MCF 10A (cell line): ENCODE measurements around the gene THAP9. TPM values are rescaled to one million over a fixed set of nuclear protein-coding genes. Genes with fewer than 3 reads are reported as not detected.
A peak's percentile ranks its signal among the peaks of the same experiment; 100 is the strongest.

Experiments used
- BruUV-seq: library from RNA; stranded (reverse); fragments of 400-500 nt; replicated peaks from 2 replicates; lab custom pipeline; 2021; lab: Mats Ljungman, UMichigan
- CTCF ChIA-PET: fragments of 300-600 bp; sonication (Branson Sonifier 250); formaldehyde crosslinking; extraction: SDS; loops from one replicate; lab custom pipeline; 2021; ENCODE audit warnings: antibody characterized with exemption, inconsistent platforms; lab: Yijun Ruan, JAX
- POLR2A ChIA-PET: fragments of 300-600, 350-650 bp; sonication (Branson Sonifier 250); formaldehyde crosslinking; extraction: SDS; loops from one replicate; lab custom pipeline; 2020; ENCODE audit warnings: antibody characterized with exemption, inconsistent platforms; lab: Yijun Ruan, JAX
- DNase-seq: peaks from one replicate; pipeline ENCODE4 v3.0.0-alpha.2; 2018; ENCODE audit not compliant: unreplicated experiment
- H3K27ac Mint-ChIP-seq: one replicate; pipeline ENCODE4 v1.8.0; 2022; ENCODE audit warnings: mild to moderate bottlenecking, low read depth, mixed read lengths; ENCODE audit not compliant: unreplicated experiment
- H3K27me3 Mint-ChIP-seq: one replicate; pipeline ENCODE4 v1.8.0; 2022; ENCODE audit warnings: mixed read lengths; ENCODE audit not compliant: insufficient read depth, unreplicated experiment
- H3K36me3 Mint-ChIP-seq: one replicate; pipeline ENCODE4 v1.8.0; 2022; ENCODE audit warnings: mild to moderate bottlenecking, moderate library complexity, mixed read lengths; ENCODE audit not compliant: insufficient read depth, unreplicated experiment
- H3K4me1 Mint-ChIP-seq: one replicate; pipeline ENCODE4 v1.8.0; 2022; ENCODE audit warnings: mixed read lengths; ENCODE audit not compliant: insufficient read depth, unreplicated experiment
- H3K4me3 Mint-ChIP-seq: one replicate; pipeline ENCODE4 v1.8.0; 2022; ENCODE audit warnings: mild to moderate bottlenecking, moderate library complexity, mixed read lengths; ENCODE audit not compliant: unreplicated experiment
- H3K9me3 Mint-ChIP-seq: one replicate; pipeline ENCODE4 v1.8.0; 2022; ENCODE audit warnings: mixed read lengths; ENCODE audit not compliant: unreplicated experiment
- intact Hi-C: fragments of 100-400 bp; cut with micrococcal nuclease; formaldehyde crosslinking; loops from 2 replicates; pipeline ENCODE4 v1.14.1; 2022
- total RNA-seq: library from RNA; stranded (reverse); gene quantifications from 2 replicates; pipeline ENCODE4 v1.2.3, GENCODE V29; 2022
- TF ChIP-seq, protein P1 (sequence below): fragments of 200-600 bp; IDR thresholded peaks from one replicate; pipeline ENCODE4 v1.8.0; 2022; ENCODE audit warnings: antibody characterized with exemption, mild to moderate bottlenecking; ENCODE audit not compliant: unreplicated experiment

The THAP9 gene
- total RNA-seq, 1 experiment from 2014 or later = 4.0 TPM

DNA sequence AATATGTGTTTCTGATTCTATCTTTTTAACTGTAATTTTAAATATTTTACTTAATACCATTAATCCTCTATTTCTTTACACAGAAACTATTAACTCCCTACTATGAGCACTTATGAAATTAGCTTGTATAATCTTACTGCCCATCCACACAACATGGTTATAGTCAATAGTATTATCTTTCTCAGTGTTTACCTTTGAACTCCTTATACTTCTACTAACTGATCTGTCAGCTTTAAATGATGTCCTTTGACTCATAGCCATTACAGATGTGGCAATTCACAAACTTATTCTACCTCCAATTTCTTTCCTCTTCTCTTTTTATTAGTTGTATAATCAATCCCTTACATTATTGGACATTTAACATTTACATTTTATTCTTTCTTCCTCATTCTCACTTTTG lies 15.1 kb upstream of the THAP9 start:
- H3K27me3 Mint-ChIP-seq = no peaks in the 10 kb centered on the region
- intact Hi-C loops = no loop called here
- H3K9me3 Mint-ChIP-seq = no peaks in the 10 kb centered on the region
- ChIA-PET CTCF (interaction anchor here (0.6 to 1.3 kb wide), 5 partner anchors 12 to 44 kb away, joined by 3 to 7 read pairs (median 3); no protein-coding TSS in a partner anchor), POLR2A (interaction anchor here (0.7 to 11.1 kb wide), 14 partner anchors 8 to 570 kb away, joined by 3 to 327 read pairs (median 6); partner anchors contain the start of genes COPS4, HELQ, HNRNPDL and LIN54)
- no TSS peak for BruUV-seq
- TF ChIP-seq, protein P1, sequence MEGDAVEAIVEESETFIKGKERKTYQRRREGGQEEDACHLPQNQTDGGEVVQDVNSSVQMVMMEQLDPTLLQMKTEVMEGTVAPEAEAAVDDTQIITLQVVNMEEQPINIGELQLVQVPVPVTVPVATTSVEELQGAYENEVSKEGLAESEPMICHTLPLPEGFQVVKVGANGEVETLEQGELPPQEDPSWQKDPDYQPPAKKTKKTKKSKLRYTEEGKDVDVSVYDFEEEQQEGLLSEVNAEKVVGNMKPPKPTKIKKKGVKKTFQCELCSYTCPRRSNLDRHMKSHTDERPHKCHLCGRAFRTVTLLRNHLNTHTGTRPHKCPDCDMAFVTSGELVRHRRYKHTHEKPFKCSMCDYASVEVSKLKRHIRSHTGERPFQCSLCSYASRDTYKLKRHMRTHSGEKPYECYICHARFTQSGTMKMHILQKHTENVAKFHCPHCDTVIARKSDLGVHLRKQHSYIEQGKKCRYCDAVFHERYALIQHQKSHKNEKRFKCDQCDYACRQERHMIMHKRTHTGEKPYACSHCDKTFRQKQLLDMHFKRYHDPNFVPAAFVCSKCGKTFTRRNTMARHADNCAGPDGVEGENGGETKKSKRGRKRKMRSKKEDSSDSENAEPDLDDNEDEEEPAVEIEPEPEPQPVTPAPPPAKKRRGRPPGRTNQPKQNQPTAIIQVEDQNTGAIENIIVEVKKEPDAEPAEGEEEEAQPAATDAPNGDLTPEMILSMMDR = no peak
- no peak for DNase-seq
- peaks cover 29% of the 10 kb centered on the region for H3K4me1 Mint-ChIP-seq
- H3K4me3 Mint-ChIP-seq = peak overlapping the region; percentile 86
- H3K36me3 Mint-ChIP-seq = peaks cover 65% of the 10 kb centered on the region
- H3K27ac Mint-ChIP-seq = peak overlapping the region; percentile 91

DNA sequence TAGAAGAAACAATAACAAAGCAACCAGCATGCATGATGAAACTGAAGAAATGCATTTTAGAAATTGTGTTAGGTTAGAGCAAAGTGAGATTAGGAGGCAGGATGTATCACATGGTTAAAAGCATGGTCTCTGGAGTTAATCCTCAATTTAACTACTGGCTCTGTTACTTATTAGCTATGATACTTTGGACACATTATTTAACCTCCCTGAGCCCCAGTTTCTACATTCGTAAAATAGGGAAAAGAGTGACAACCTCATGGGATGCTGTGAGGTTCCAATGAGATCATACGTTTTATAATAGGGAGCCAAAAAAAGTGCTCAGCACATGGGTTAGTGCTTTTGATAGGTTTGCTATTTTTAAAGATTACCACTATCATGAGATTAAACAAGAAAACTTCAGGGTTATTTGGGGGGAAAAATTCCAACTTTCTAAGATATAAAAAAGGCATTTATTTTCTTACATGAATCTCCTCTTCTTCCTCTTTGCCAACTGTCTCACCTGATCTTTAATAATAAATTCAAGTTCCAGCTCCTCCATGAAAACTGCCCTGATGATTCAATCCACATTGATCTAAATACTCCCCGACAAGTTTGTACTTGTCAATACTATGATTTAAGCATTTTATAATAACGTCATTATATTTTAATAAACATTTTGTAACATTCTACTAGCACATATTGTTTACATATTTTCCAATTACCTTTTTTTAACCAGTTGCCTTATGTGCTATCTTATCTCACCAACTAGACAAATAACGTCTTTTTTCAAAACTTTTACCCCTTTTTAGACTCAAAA lies 14.2 kb upstream of the THAP9 start:
- ChIA-PET CTCF (interaction anchor here (0.6 to 0.7 kb wide), 3 partner anchors 13 to 425 kb away, joined by 3 to 4 read pairs (median 3); no protein-coding TSS in a partner anchor), POLR2A (interaction anchor here (0.5 to 11.1 kb wide), 20 partner anchors 9 to 529 kb away, joined by 3 to 327 read pairs (median 6); partner anchors contain the start of genes COPS4, HNRNPD, HNRNPDL and LIN54)
- Mint-ChIP-seq H3K4me1 (peaks cover 28% of the 10 kb centered on the region), H3K36me3 (peaks cover 61% of the 10 kb centered on the region), H3K27me3 (no peaks in the 10 kb centered on the region), H3K9me3 (no peaks in the 10 kb centered on the region), H3K27ac (peak overlapping the region; percentile 91), H3K4me3 (peak overlapping the region; percentile 86)
- intact Hi-C loops = no loop called here
- TF ChIP-seq, protein P1 = no peak
- DNase-seq = peak; percentile 36
- BruUV-seq = no TSS peak

DNA sequence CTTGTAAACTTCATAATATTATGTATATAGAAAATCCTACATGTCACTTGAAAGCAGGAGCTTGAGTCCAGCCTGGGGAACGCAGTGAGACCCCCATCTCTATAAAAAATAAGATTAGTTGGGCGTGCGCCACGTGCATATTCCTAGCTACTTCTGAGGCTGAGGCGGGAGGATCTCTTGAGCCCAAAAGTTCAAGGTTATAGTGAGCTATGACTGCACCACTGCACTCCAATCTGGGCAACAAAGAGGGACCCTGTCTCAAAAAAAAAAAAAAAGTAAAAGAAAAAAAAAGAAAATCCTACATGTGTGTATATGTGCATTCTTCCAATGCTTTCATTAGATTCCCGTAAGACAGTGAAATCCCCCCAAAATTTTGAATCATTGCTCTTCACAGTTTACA lies 11.2 kb upstream of the THAP9 start:
- Mint-ChIP-seq H3K27me3 (no peaks in the 10 kb centered on the region), H3K4me3 (peak overlapping the region; percentile 86), H3K36me3 (peaks cover 58% of the 10 kb centered on the region), H3K27ac (peak overlapping the region; percentile 98), H3K4me1 (peaks cover 35% of the 10 kb centered on the region), H3K9me3 (no peaks in the 10 kb centered on the region)
- TF ChIP-seq, protein P1 = no peak
- ChIA-PET POLR2A (interaction anchor here (0.7 to 11.1 kb wide), 14 partner anchors 9 to 517 kb away, joined by 3 to 327 read pairs (median 9); partner anchors contain the start of genes COPS4, HNRNPDL, LIN54 and THAP9), CTCF (interaction anchor here (0.6 to 1.1 kb wide), 3 partner anchors 11 to 174 kb away, joined by 3 to 6 read pairs (median 3); partner anchors contain the start of gene THAP9)
- no TSS peak for BruUV-seq
- DNase-seq = no peak
- intact Hi-C loops = no loop called here

DNA sequence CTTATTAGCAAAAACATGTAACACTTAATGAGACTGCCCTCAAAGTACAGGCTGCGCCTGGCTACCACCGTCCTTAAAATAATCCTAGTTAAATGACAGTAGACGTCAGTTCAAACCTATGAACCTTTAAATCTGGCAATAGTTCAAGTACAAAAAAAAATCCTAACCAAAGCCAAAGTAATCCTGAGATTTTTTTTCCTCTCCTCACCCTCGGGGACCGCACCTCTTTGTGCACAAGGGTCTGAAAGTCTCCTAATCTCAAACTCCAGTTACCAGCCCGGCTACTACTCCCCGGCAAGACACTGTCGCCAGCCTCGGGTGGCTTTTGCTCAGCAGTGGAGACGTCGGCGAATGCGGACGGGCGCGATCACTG lies 10.0 kb upstream of the THAP9 start:
- Mint-ChIP-seq H3K27ac (peak overlapping the region; percentile 98), H3K4me1 (peaks cover 29% of the 10 kb centered on the region), H3K36me3 (peaks cover 60% of the 10 kb centered on the region), H3K27me3 (no peaks in the 10 kb centered on the region), H3K4me3 (peak overlapping the region; percentile 86), H3K9me3 (no peaks in the 10 kb centered on the region)
- CTCF ChIA-PET = no interaction called here
- intact Hi-C loops = no loop called here
- POLR2A ChIA-PET = interaction anchor here (0.9 to 11.1 kb wide), 12 partner anchors 8 to 518 kb away, joined by 3 to 327 read pairs (median 10); partner anchors contain the start of genes COPS4, COQ2, HNRNPDL and LIN54
- TF ChIP-seq, protein P1 = no peak
- DNase-seq = no peak
- TSS peak; percentile 41 for BruUV-seq
